NCI-H446 treated with DMSO at 0.1 percent for 48 hours (cell line): ENCODE results near the gene BCL6B.

ENCODE experiments used
- DNase-seq: peaks from one replicate; lab custom pipeline; 2025; lab: John Stamatoyannopoulos, UW

BCL6B gene

DNA sequence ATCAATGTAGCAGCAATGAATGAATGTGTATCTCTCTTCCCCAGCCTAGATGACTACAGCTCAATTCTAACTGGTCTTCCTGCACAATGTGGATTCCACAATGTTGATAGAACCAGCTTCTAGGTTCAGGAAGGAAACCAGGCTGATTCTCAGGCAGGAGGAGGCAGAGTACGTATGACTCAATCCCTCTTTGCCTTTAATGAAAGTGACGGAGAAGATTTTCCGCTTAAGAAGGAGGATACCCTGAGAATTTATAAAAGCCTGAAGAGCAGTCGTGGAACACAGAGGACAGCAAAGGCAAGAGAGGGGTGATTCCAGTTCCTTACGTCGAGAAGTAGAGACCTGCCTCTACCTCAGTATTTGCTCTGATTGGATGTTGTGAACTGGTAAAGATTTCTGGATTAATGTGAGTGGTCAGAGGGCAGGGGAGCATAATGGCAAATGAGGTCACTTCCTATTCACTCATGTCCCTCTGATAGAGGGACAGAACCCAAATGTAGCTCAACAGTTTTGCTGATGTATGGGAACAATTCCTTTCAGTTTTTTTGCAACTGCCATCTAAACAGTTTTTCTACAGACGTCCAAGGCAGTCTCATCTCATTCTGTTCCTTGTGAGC, 36.1 kb downstream of the BCL6B start:
- DNase-seq: no peak

DNA sequence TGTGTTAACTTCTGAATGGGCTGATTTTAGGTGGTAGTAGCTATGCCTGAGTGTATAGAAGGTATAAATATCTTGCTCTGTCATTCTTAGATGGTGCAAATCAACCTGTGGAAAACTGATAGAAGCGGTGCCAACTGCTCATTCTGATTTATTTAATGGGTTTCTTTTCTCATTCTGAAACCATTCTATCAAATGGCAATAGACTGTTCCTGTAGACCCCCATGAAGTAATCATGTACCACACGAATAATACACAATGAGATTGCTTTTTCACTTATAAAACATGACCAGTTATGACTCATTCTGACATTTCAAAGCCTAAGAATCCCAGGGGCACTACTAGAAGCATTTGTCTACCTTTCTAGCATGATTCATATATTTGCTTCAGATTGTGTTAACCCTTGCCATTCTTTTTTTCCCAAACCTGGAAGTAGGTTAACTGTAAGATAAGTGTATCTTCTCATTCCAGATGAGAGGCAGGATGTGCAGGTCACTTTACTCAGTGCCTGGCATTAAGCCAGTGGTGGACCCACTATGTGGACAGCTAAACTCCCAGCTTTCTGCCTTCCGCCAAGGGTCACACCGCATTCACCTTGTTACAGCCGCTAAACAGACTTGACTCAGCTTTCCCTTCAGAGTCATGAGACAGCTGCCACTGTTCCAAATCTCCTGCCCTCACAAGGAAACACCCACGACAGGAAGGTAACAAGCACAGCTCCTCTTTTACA, 37.5 kb downstream of the BCL6B start:
- no peak for DNase-seq

DNA sequence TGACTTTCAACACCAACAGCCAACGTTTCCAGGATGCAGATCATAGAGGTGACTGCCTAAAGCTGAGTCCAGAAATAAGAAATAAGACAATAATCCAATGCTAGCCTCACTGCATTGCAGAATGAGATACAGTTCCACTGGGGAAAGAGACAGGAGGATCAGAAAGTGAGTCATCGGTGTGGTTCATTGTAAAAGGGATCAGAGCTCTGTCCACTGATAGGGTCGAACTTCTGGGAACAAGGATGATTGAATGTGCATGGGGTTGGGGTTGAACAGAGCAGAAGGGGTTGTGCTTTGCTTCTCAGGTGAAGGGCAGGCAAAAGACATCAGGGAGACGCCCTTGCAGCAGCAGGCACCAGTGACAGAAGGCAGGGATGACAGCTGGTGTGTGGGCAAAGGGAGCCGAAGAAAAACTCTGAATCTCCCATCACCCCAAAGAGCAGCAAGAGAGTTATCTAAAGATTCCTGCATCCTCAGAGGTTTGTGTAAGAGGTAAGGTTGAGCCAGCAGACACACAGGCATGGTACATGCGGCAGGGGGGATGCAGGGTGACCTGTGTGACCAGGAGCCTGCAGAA, 40.8 kb downstream of the BCL6B start:
- DNase-seq: no peak

DNA sequence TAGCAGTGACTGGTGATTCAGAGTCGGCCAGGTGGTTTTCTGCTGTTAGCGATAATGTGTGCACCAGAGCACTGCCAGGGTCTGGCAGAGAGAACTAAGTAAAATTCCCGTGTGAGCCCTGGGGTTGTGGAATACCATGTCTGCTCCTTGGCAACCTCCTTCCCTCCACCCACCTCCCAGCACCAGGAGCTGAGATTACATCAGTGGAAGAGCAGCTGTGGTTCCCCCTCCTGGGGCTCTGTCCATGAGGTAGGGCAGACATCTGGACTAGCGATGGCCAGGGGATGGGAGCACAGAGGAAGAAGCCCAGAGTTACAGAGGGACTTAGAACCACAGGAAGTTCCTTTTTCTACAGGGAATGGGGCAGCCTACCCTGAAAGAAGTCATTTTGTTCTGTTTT, 41.4 kb downstream of the BCL6B start:
- no peak for DNase-seq

DNA sequence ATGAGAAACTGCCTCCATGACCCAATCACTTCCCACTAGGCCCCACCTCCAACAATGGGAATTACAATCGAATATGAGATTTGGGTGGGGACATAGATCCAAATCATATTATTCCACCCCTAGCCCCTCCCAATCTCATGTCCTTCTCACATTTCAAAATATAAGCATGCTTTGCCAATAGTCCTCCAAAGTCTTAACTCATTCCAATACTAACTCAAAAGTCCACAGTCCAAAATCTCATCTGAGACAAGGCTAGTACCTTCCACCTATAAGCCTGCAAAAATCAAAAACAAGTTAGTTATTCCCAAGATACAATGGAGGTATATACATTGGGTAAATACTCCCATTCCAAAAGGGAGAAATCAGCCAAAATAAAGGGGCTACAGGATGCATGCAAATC, 44.3 kb downstream of the BCL6B start:
- no peak for DNase-seq

DNA sequence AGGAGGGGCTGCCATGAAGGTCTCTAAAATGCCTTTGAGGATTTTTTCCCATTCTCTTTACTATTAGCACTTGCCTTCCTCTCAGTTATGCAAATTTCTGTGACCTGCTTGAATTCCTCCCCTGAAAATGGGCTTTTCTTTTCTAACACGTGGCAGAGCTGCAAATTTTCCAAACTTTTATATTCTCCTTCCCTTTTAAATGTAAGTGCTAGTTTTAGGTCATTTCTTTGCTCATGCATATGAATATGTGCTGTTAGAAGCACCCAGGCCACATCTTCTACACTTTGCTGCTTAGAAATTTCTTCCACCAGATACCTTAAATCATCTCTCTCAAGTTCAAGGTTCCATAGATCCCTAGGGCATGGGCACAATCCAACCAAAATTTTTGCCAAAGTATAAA, 45.4 kb downstream of the BCL6B start:
- no peak for DNase-seq

DNA sequence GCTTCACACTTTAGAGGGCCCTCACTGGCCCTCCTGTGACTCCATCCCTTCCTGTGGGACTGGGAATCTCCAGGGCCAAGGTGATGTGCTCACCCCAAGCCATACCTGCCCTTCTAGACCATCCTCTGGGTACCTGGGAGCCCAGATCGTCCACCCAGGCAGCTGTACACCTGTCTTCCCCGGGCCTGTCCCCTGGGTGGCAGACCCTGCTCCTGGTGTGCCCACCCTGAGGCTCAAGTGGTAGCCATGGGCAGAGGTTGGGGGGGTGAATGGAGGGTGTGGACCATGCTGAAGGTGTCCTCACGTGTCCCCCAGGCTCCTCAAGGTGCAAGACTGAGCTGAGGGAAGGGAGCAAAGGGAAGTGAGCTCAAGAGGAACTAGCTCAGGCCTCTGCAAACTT, 47.9 kb downstream of the BCL6B start:
- DNase-seq: no peak

DNA sequence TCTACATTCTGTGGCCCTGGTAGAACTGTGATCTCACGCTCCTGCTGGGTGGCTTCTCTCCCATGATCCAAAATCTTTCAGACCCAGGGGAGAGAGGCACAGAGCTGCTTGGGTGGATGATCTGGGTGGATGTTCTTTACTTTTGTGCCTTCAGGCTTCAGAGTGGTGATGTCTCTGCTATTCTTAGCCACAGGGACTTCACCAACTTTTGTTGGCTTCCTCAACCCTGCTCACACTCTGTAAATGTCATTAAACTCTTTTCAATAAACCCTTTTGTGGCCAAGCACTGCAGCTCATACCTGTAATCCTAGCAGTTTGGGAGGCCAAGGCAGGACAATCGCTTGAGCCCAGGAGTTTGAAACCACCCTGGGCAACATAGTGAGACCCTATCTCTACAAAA, 49.6 kb downstream of the BCL6B start:
- DNase-seq: no peak

DNA sequence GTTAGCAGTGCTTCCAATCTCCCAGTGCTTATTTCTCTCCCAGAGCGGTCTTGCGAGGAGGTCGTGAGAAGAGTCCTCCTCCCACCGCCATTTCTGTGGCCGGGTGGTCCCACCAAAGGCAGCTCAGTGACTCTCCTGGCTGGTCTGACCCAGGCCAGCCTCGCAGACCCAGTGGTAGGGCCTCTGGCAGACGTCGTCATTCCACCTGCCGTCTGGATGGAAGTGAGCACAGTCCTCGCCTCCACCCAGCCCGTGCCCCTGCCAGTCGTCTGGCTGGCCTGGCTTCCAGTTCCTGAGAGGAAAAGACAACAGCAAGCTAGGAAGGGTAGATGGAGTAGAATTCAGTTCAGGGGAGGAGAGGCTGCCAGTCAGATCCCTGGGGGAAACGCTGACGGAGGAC, 52.1 kb downstream of the BCL6B start:
- DNase-seq: no peak

DNA sequence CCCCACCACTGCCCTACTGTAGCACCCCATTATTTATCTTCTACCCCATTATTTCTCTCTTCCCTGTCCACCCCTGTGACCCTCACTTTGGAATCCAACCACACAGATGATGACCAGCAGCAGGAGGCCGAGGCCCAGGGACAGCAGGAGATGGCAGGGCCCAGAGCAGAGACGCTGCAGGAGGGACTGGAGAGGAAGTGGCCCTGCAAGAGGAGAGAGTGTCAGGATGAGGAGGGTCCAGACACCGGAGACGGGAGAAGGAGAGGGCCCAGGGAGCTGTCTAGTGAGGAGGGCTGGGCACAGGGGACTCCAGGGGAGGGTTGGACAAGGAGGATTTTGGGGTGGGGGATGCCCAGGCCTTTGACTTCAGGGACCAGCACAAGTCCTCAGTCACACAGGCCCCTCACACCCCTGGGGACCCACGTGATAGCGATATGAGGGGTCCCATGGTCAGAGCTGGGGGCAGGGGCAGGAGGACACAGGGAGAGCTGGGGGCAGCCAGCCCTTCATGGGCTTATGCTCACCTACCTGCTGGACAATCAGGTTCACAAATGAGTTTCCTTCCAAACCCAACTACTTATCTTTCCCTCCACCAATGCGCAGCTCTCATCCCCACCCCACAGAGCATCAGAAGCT, 55.2 kb downstream of the BCL6B start:
- no peak for DNase-seq

DNA sequence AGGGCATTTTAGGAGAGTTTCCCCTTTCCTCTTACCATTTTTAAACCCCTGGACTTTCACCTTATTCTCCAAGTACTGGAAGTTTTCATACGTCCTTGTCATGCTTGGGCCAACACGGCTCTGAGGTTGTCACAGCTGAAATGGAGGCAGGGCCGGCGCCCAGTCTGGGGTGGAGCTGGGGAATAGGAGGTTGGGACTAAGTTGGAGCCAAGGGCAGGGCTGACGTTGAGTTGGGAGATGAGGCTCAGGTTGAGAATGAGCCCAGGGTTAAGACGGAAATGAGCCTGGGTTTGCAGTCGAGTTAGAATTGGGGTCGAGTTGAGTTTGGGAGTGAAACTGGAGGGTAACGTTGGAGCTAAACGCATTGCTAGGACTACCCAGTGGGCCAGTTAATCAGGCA, 55.9 kb downstream of the BCL6B start:
- DNase-seq: no peak
